CD4-positive, alpha-beta T cell treated with Interleukin-1 beta for 1 hour (primary cell): ENCODE data around the gene ADAM19.
A peak's percentile ranks its signal among the peaks of the same experiment; 100 is the strongest.

Source experiments
- DNase-seq, 2 donors: peaks; one replicate each; pipeline ENCODE4 v3.0.0-alpha.2; 2020 to 2022

Gene ADAM19

DNA sequence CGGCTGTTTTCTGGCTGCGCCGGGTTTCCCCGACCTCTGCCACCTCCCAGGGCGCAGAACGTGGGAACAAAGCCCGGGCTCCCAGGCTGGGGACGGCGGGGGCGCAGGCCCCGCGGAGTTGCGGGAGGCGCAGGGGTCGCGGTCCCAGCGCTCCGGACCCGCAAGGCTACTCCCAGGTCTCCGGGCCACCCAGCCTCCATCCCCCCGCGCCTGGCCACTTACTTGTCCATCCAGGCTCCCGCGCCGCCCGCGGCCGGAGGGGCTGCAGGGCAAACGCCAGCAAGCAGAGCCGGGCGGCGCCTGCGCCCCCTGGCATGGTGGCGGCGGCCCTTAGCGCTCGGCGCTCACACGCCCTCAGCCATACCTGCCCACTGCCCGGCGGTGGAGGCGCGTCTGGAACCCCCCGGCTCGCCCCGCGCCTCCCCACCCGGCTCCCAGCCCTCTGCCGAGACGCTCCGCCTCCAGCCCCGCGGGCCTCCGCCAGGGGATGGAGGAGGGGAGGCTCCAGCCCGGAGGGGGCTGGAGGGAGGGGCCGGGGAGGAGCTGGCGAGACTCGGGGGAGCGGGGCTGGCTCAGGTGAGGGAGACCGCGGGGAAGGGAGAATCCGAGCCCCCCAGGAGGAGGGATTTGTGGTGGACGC is at the start of gene ADAM19:
Gene ADAM19, minus strand, starts transcription at position 395 of the 640 bp plus-strand sequence. Its CDS starts 79 bp downstream, at position 316.
- DNase-seq, result peak; percentile 46 to 48

DNA sequence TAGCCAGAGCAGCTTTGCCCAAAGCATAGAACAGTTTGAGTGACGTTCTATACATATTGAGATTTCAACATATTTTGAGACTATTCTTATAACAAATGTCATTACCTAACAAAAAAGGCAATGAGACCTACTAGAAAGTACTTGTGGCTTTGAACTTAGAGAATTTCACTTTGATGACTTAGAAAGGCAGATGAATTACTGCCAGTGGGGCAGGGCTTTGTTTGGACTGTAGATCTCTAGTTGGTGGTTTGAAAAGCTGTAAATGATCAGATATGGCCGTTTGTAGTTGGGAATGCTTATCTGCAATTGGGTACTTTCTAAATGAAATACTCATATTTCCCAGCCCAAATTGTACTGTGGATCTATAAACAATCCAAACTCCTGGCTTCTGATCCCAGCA is 48.6 kb upstream of the ADAM19 start:
- no peak for DNase-seq

GRCh38 chr5:157620776-157621175 is 45.2 kb upstream of the ADAM19 start:
- no peak for DNase-seq

DNA sequence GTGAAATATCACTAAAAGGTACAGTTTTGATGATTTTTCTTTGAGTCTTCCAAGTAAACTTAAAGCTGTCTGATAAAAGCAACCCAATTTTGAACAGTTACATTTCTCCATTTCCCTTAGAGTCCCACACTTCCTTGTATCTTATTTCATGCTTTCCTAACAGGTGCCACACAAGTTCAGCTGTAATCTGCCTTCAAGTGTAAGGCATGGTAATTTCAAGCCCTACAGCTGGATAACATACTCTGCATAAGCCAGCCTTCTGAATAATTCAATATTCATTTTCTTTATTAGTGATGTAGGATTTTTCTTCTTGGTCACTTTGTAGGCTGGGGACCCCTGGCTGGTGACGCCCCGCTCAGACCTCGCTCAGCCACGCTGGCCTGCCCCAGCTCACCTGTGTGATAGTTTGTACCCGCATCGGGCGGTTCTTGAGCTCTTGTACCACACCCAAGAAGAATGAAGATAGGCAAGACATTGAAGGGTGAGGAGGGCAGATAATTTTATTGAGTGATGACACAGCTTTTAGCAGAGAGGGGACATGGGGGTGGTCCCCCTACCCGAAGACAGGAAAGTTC is 42.7 kb upstream of the ADAM19 start:
- no peak for DNase-seq

DNA sequence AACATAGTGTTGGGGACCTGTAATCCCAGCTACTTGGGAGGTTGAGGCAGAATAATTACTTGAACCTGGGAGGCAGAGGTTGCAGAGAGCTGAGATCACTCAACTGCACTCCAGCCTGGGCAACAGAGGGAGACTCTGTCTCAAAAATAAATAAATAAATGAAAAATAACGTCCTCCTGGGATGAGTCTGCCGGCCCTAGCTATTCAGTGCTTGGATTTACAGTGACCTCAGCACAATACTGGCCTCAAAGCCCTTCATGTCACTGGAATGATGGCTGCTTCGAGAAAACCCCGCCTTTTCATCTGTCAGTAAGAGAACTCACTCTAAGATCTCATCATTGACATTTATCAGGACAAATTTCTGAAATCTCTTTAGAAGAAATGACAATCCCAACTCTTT is 41.2 kb upstream of the ADAM19 start:
- DNase-seq, result no peak

DNA sequence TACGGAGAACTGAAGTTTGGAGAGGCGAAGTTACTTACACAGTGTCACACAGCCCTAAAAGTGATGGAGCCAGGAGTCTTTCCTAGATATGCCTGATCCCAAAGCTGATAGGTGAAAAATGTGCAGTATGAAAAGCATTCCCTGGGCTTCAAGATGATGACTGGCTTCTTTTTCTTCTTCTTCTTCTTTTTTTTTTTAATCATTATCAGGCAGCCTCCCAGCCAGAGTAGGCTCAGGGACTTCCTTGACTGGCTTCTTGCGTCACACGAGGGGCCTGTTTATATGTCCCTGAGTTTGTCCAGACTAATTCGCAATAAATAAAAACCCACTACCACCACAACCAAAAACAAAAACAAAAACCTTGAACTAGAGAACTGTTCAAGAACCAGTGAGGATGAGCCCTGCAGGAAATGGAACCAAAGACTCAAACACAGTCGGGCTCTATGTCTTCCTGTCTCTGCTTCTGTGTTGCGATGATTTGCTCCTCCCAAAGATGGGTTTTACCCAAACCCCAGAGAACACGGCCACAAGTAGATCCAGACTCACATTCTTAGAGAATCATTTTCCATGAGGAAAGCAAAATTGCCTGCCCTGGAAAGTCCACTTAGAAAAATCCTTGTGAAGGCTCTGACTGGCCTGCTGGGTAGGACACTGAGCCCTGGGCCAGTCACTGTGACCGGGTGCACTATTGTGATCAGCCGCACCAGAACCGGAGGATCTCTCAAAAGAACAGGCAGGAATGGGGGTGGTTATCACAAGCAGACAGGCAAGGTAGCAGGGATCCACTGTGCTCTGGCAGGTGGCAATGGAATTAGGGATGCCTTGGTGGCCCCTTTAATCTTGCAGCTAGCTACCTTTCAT is 38.0 kb upstream of the ADAM19 start:
- peak; percentile 11 to 22 for DNase-seq

GRCh38 chr5:157612581-157612980 is 37.0 kb upstream of the ADAM19 start:
- no peak for DNase-seq

DNA sequence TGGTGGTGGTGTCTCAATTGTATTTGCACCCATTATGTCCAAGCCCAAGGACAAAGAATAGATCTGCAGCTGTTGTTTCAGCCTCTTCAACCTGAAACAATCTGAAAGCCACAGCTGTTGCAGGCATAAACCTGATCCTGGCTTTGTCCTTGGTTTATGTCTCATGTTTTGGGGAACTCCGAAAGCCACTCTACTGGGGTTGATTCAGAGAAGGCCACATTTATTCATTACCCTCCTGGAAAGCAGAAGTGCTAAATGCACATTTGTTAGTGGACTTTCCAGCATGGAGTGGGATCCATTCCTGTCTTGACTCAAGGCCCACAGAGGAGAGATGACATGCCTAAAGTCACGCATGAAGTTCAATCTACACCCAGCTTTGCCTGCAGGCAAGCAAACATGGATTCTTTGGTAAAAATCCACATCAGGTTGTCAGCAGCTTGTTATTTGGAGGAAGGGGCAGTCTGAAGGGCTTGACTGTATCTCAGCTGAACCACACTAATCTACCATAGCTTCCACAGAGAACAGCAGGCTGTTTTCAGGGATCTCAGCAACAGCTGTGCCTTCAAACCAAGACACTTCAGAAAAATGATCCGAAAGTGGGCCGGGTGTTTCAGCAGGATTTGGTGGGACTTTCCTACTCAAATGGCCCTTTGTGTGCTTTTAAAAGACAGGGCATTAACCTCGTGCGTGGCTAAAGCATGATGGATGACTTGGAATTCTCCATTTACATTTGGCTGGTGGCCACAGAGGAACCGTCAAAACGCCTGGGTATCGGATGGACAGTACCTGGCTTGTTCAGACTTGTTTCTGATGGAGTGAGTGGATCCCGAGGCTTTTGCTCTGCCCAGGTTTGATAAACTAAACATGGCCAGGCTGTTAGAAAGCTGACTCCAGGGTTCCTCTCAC is 36.2 kb upstream of the ADAM19 start:
- DNase-seq, result peak in 1 of 2 donors; percentile 15

GRCh38 chr5:157610990-157611389 is 35.4 kb upstream of the ADAM19 start:
- no peak for DNase-seq

DNA sequence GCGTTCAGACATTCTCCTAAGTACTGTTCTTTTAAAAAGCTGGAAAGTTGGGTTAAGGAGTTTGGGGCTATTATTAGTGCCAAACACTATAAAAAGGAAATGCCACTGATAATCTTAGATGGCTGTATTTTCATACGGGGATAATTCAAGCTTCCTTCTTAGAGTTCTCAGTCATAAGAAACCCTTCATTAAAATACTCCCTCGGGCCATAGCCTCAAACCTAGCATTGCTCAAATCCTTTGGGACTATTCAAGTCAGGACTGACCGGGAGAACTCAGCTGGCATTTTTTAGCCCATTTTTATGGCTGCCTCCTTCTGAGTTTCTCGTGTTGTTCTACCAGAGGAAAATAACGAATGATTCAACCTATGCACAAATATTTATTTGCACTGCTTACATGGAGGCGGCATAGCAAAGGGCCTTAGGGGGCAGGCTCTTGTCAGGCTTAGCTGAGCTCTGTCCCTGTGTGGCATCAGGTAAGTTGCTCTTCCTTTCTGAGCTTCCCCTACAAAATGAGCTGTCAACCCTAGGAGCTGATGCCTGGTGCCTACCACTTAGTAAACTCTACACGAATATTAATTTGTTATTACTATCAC is 33.5 kb upstream of the ADAM19 start:
- DNase-seq, result no peak

- DNase-seq, result peak; percentile 51 to 61
These were observed 32.0 kb upstream of the ADAM19 start for GRCh38 chr5:157607371-157608161.

GRCh38 chr5:157606046-157606445 is 30.5 kb upstream of the ADAM19 start:
- DNase-seq, result no peak

GRCh38 chr5:157603333-157604190 is 28.0 kb upstream of the ADAM19 start:
- DNase-seq, result peak; percentile 69 to 74

DNA sequence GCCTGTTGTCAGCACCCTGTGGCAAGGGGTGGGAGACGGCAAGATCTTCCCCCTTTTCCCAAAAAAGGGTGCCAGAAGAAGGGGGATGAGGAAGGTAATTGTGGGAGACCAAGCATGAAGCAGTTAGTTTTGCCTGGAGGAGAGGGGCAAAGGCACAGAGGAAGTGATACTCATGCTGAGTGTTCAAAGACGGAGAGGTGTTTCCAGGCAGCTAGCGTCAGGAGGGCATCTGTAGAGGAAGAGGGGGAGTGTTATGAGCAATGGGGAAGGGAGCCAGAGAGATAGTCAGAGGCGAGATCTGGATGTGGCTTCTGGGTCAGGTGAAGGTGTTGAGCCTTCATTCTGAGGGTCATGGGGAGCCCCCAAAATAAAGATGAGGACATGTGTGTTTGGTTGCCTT is 26.9 kb upstream of the ADAM19 start:
- peak in 1 of 2 donors; percentile 44 for DNase-seq

DNA sequence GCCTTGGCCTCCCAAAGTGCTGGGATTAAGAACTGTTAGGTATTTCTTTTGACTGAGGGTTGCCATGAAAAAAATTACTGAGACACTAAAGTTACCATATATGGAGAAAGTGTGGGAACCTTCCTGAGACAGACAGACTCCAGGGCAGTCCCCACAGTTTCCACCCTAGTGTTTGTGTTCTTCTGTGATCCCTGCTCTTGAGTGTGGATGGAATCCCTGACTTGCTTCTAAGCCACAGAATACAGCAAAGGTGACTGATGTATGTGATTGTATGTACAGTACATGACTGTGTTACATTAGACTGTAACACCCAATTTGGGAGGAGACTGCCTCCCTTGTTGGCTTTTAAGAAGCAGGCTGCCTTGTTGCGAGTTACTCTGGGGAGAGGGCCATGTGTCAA is 24.7 kb upstream of the ADAM19 start:
- no peak for DNase-seq

DNA sequence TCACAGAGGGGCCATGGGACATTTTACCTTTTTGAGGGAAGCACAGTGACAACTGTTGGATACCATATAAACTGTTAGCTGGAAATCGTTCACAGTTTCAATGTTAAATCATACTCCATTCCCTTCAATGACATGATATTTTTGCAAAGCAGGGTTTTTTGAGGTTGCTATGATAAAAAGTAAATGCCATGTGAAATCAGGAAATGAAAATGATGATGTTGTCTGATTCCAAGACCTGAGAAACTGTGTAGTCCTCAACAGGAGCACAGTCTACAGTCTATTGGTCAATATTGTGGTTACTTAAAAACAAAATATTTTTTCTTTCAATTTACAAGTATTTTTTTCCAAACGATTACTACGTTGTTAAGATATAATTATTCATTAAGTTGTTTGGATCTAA is 24.0 kb upstream of the ADAM19 start:
- DNase-seq, result no peak

GRCh38 chr5:157598350-157598936 is 22.9 kb upstream of the ADAM19 start:
- DNase-seq, result no peak

- DNase-seq, result no peak
These were observed 21.7 kb upstream of the ADAM19 start for GRCh38 chr5:157597277-157597676.

DNA sequence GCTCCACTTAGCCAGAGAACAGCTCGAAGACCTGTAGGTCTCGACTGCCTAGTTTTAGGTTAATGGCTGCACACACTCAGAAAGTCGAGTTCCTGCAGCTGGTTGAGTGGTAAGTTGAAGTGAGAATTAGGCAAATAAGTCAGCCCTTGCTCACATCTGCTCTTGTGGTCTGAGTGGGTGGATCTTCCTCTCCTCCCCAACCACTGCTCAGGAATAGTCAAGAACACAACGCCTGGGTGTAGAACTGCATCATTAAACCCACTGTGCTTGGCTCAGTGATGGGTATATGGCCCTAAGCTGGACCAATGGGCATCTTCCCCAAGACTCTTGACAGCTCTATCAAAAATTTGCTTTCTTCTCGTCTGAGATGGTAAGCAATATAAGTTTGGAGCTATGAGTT is 20.9 kb upstream of the ADAM19 start:
- peak in 1 of 2 donors; percentile 55 for DNase-seq
